Endodermal cell (in vitro differentiated cells): ENCODE measurements around the gene LIMS2. TPM values are rescaled to one million over a fixed set of nuclear protein-coding genes. Genes with fewer than 3 reads are reported as not detected.

Experiments
- DNase-seq: peaks from one replicate; pipeline ENCODE4 v3.0.0-alpha.2; 2017
- H3K27ac ChIP-seq: 2 replicates; pipeline ENCODE4 v1.5.1; 2013; ENCODE audit warnings: mild to moderate bottlenecking, low read depth, low read length, moderate library complexity
- H3K27me3 ChIP-seq: 2 replicates; pipeline ENCODE4 v1.6.1; 2013; ENCODE audit warnings: mild to moderate bottlenecking, low read length, moderate library complexity; ENCODE audit not compliant: insufficient read depth, control insufficient read depth, poor library complexity, severe bottlenecking
- H3K36me3 ChIP-seq: 2 replicates; pipeline ENCODE4 v1.7.0; 2013; ENCODE audit warnings: mild to moderate bottlenecking, low read length, moderate library complexity; ENCODE audit not compliant: control insufficient read depth, insufficient read depth
- H3K4me1 ChIP-seq: one replicate; pipeline ENCODE4 v1.7.0; 2013; ENCODE audit warnings: low read length; ENCODE audit not compliant: control insufficient read depth, insufficient read depth
- H3K4me3 ChIP-seq: 2 replicates; pipeline ENCODE4 v1.5.1; 2013; ENCODE audit warnings: mild to moderate bottlenecking, low read length, moderate library complexity
- H3K9ac ChIP-seq: 2 replicates; pipeline ENCODE4 v1.6.1; 2013; ENCODE audit warnings: mild to moderate bottlenecking, low read length, moderate library complexity; ENCODE audit not compliant: poor library complexity, severe bottlenecking; ENCODE audit errors: extremely low read depth
- H3K9me3 ChIP-seq: 2 replicates; pipeline ENCODE4 v1.6.1; 2013; ENCODE audit warnings: mild to moderate bottlenecking, low read length, moderate library complexity; ENCODE audit not compliant: control insufficient read depth
- H3K27ac Mint-ChIP-seq: 2 replicates; pipeline ENCODE4 v1.8.0; 2020; ENCODE audit warnings: mixed read lengths
- H3K27me3 Mint-ChIP-seq: 2 replicates; pipeline ENCODE4 v1.8.0; 2021; ENCODE audit warnings: mild to moderate bottlenecking, mixed read lengths; ENCODE audit not compliant: insufficient read depth
- H3K36me3 Mint-ChIP-seq: 2 replicates; pipeline ENCODE4 v1.8.0; 2020; ENCODE audit warnings: low read depth, mixed read lengths
- H3K4me1 Mint-ChIP-seq: 2 replicates; pipeline ENCODE4 v1.8.0; 2020; ENCODE audit warnings: mixed read lengths
- H3K4me3 Mint-ChIP-seq: 2 replicates; pipeline ENCODE4 v1.8.0; 2020; ENCODE audit warnings: mild to moderate bottlenecking, moderate library complexity, mixed read lengths
- H3K9me3 Mint-ChIP-seq: 2 replicates; pipeline ENCODE4 v1.8.0; 2020; ENCODE audit warnings: mild to moderate bottlenecking, mixed read lengths
- WGBS, 2 experiments: methylation state at CpG; one replicate each; pipeline versions ENCODE4 v1.1.5 to v1.1.7; 2013; ENCODE audit warnings: missing lambda C conversion rate in 2 of 2, mixed read lengths in 1 of 2; ENCODE audit not compliant: insufficient coverage in 1 of 2, insufficient read length in 1 of 2; 5-methylcytosine and 5-hydroxymethylcytosine counted together
- total RNA-seq, 2 donors: library from RNA; stranded (reverse); fragmentation: NEBNext Ultra II Directional in 1 of 2; extraction: Animal tissue kit (Norgen Biotek cat#: 25700) in 1 of 2; gene quantifications; 2 replicates in 1 of 2; 3 replicates in 1 of 2; pipeline ENCODE4 v1.2.1, GENCODE V29; 2021
- TF ChIP-seq, protein P1 (sequence below): fragments of 200-600 bp; sonication (generic); conservative IDR thresholded peaks from 2 replicates; pipeline ENCODE4 v1.5.0; 2021; ENCODE audit warnings: antibody characterized with exemption, mild to moderate bottlenecking

The LIMS2 gene
- total RNA-seq, 2 donors from 2014 or later: 3.9 to 9.8 TPM

DNA sequence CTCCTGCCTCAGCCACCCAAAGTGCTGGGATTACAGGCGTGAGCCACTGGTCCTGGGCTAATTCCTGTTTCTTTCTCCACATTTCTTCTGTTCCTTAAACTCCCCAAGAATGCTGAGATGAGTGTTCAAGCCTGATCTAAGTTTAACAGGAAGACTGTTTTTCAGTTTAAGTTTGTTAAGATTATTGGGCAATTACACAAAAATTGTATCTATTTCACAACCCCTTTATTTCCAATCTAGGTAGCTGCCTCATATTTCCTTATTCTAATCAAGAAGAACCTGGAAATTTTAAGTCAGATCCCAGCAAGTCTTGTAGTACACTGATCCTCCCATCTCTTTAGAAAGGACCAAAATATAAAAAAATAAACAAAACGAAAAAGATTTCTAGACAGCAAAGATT is 37.7 kb upstream of the LIMS2 start:
- TF ChIP-seq, protein P1, sequence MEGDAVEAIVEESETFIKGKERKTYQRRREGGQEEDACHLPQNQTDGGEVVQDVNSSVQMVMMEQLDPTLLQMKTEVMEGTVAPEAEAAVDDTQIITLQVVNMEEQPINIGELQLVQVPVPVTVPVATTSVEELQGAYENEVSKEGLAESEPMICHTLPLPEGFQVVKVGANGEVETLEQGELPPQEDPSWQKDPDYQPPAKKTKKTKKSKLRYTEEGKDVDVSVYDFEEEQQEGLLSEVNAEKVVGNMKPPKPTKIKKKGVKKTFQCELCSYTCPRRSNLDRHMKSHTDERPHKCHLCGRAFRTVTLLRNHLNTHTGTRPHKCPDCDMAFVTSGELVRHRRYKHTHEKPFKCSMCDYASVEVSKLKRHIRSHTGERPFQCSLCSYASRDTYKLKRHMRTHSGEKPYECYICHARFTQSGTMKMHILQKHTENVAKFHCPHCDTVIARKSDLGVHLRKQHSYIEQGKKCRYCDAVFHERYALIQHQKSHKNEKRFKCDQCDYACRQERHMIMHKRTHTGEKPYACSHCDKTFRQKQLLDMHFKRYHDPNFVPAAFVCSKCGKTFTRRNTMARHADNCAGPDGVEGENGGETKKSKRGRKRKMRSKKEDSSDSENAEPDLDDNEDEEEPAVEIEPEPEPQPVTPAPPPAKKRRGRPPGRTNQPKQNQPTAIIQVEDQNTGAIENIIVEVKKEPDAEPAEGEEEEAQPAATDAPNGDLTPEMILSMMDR: no peak
- peaks cover 59% of the 10 kb centered on the region for H3K36me3 Mint-ChIP-seq
- H3K27me3 Mint-ChIP-seq: no peaks in the 10 kb centered on the region
- Histone ChIP-seq H3K9me3 (no peaks in the 10 kb centered on the region), H3K9ac (no peak overlapping the region), H3K36me3 (peaks cover 81% of the 10 kb centered on the region), H3K27me3 (no peaks in the 10 kb centered on the region), H3K27ac (no peak overlapping the region), H3K4me1 (no peaks in the 10 kb centered on the region), H3K4me3 (no peak overlapping the region)
- DNase-seq: no peak
- no peaks in the 10 kb centered on the region for H3K9me3 Mint-ChIP-seq
- 90 to 92% methylated on average over 2 of the region's 2 CpGs for WGBS, 2 experiments
- no peak overlapping the region for H3K4me3 Mint-ChIP-seq
- H3K4me1 Mint-ChIP-seq: no peaks in the 10 kb centered on the region
- peak overlapping the region; percentile 61 for H3K27ac Mint-ChIP-seq

DNA sequence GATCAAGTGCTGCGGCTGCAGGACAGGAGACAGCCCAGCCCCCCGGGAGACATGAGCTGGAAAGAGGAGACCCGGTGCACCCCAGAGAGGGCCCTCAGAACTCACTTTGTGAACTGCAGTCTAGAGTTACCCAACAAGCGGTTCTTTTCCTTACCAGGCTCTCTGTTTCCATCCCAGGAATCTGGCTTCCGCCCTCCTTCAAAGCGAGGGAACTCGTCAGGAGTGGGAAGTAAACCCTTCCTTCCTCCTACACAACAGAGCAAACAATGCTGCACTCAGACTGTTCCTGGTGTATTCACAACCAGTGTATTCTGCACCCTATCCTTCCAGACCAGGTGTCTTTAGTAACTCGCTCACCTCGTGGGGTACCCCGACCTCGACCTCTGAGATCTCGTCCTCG is 34.0 kb upstream of the LIMS2 start:
- H3K9me3 Mint-ChIP-seq: no peaks in the 10 kb centered on the region

DNA sequence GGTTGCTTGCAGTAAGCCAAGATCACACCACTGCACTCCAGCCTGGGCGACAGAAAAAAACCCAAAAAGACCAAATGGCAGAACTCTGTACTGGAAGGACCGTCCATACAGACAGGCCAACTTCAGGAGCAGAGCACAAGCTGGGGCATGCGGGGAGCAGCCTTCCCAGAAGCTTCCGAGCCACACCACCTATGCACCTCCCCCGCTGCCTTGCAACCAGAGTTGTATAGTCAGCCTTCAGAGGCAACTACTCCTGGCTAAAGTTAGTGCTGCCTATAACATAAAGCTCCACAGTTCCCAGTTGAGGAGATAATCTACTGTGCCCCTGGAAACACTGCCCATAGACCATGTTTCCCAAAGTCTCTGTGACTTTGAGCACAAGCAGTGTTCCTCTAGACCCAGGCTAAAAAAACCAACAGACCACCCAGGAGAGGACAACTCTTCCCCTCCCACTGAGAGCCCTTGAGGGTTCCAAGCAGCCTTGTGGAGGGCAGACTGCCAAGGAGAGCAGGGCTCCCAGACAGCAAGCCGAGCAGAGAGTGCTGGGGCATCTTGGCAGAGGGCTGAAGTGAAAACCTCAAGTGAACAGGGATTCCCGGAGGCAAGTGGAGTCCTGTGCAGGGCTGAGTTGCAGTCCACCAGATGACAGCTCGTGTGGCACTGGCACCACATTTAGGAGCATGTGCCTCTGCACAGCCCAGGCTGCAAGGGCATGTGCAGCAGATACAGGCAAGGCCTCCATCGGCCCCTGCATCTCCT is 32.7 kb upstream of the LIMS2 start:
- no peaks in the 10 kb centered on the region for H3K9me3 ChIP-seq
- peaks cover 3% of the 10 kb centered on the region for H3K4me1 ChIP-seq
- 94% methylated on average over 7 to 9 of the region's 9 CpGs for WGBS, 2 experiments
- Mint-ChIP-seq H3K27ac (no peak overlapping the region), H3K36me3 (peaks cover 64% of the 10 kb centered on the region), H3K4me3 (no peak overlapping the region), H3K4me1 (peaks cover 2% of the 10 kb centered on the region), H3K9me3 (no peaks in the 10 kb centered on the region), H3K27me3 (no peaks in the 10 kb centered on the region)
- H3K27me3 ChIP-seq: no peaks in the 10 kb centered on the region
- no peak overlapping the region for H3K9ac ChIP-seq
- no peak overlapping the region for H3K27ac ChIP-seq
- H3K36me3 ChIP-seq: peaks cover 87% of the 10 kb centered on the region
- no peak overlapping the region for H3K4me3 ChIP-seq
- TF ChIP-seq, protein P1: no peak
- no peak for DNase-seq

More for the DNA sequence above, 34.0 kb upstream of the LIMS2 start:
- Histone ChIP-seq H3K9me3 (no peaks in the 10 kb centered on the region), H3K9ac (no peak overlapping the region), H3K27ac (no peak overlapping the region), H3K27me3 (no peaks in the 10 kb centered on the region), H3K4me3 (no peak overlapping the region), H3K36me3 (peaks cover 89% of the 10 kb centered on the region), H3K4me1 (no peaks in the 10 kb centered on the region)
- H3K36me3 Mint-ChIP-seq: peaks cover 66% of the 10 kb centered on the region
- whole genome bisulfite sequencing, 2 experiments: 94 to 98% methylated on average over 13 of the region's 13 CpGs
- H3K4me3 Mint-ChIP-seq: no peak overlapping the region
- TF ChIP-seq, protein P1: no peak
- no peak for DNase-seq
- H3K27ac Mint-ChIP-seq: peak overlapping the region; percentile 5
- no peaks in the 10 kb centered on the region for H3K4me1 Mint-ChIP-seq
- no peaks in the 10 kb centered on the region for H3K27me3 Mint-ChIP-seq
